Activated T-helper 1 cell treated with anti-CD3 and anti-CD28 coated beads, Interleukin-12 subunit alpha, Interleukin-12 subunit beta, Interleukin-2, Interleukin-4 antibody, amounts not matched to agents 30 ng/mL and 10 ng/mL and 1 ng/mL, durations not matched to agents 14 hours and 24 hours and 36 hours (primary cell): ENCODE results near the gene MTCH2. TPM values are rescaled to one million over a fixed set of nuclear protein-coding genes. Genes with fewer than 3 reads are reported as not detected.

Source experiments
- DNase-seq: peaks from one replicate; pipeline ENCODE4 v3.0.0; 2021; ENCODE audit warnings: low spot score
- H3K27ac Mint-ChIP-seq: one replicate; pipeline ENCODE4 v1.8.0; 2021; ENCODE audit warnings: mild to moderate bottlenecking, mixed read lengths
- H3K27me3 Mint-ChIP-seq: one replicate; pipeline ENCODE4 v1.8.0; 2022; ENCODE audit warnings: mild to moderate bottlenecking, moderate library complexity, mixed read lengths; ENCODE audit not compliant: insufficient read depth
- H3K36me3 Mint-ChIP-seq: one replicate; pipeline ENCODE4 v1.8.0; 2021; ENCODE audit warnings: low read depth, mixed read lengths
- H3K4me1 Mint-ChIP-seq: one replicate; pipeline ENCODE4 v1.8.0; 2021; ENCODE audit warnings: low read depth, mixed read lengths
- H3K4me3 Mint-ChIP-seq: one replicate; pipeline ENCODE4 v1.8.0; 2021; ENCODE audit warnings: mild to moderate bottlenecking, moderate library complexity, mixed read lengths
- H3K9me3 Mint-ChIP-seq: one replicate; pipeline ENCODE4 v1.8.0; 2021; ENCODE audit warnings: mixed read lengths
- intact Hi-C: fragments of 100-400 bp; cut with micrococcal nuclease; formaldehyde crosslinking; loops from one replicate; pipeline ENCODE4 v1.15.1; 2024
- total RNA-seq: library from RNA; stranded (reverse); gene quantifications from 2 replicates; pipeline ENCODE4 v1.2.3, GENCODE V29; 2022

MTCH2 gene
- total RNA-seq, 1 donor from 2014 or later = 116 TPM

DNA sequence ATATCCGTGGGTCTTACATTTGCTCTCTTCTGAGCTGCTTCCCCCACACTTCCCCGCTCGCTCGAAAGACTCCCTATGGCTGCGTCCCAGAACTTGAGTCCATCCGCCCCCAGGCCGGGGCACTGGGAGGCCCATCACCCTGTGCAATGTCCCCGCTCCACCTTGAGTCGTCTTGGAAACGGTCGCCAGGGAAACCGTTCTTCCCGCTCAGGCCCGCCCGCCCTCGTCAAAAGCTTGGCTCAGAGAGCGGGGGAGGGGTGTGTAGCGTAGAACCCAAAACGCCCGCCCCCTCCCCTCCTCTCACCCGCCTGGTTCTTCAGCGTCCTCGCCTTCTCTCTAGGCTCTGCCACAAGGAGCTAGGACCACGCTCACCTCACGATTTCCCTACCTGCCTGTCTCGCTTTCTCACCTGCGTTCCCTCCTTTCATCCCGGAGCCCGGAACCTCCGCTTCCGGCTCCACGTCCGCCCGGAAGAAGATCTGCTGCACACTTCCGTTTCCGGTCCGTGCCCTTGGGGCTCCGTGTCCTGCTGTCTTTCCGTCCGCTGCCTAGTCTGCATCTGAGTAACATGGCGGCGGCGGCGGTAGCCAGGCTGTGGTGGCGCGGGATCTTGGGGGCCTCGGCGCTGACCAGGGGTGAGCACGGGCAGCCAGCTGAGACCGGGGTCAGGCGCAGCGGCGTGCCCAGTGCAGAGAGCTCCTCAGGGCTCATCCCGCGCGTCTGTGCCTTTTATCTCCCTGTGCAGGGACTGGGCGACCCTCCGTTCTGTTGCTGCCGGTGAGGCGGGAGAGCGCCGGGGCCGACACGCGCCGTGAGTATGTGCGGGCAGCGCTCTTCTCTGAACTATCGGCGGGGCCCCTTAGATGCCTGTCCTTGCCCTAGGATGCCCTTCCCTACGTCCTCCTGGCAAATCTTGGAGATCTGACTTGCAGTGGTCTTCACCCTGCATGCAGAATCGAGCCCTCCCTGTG lies 63.5 kb downstream of the MTCH2 start, which contains the start of the genes KBTBD4 and NDUFS3:
Gene KBTBD4 (minus strand): TSS at position 447 of the 971 bp plus-strand sequence. CDS start 19 bp downstream, at position 428.
Gene NDUFS3 (plus strand): TSS at position 551 of the 971 bp plus-strand sequence. CDS start 18 bp downstream, at position 569.
- Mint-ChIP-seq H3K27ac (peak within 1 kb of the TSS; percentile 98), H3K36me3 (peaks cover 36% of the 10 kb centered on the region), H3K4me3 (peak within 1 kb of the TSS; percentile 96), H3K27me3 (no peaks in the 10 kb centered on the region), H3K4me1 (peaks cover 35% of the 10 kb centered on the region), H3K9me3 (no peaks in the 10 kb centered on the region)
- intact Hi-C loops = loop anchor here (1.0 to 5.0 kb wide), 11 partner anchors 14 to 879 kb away; partner anchors contain the start of genes AGBL2, ARHGAP1, CELF1 and CSTPP1
- peak; percentile 89 for DNase-seq

DNA sequence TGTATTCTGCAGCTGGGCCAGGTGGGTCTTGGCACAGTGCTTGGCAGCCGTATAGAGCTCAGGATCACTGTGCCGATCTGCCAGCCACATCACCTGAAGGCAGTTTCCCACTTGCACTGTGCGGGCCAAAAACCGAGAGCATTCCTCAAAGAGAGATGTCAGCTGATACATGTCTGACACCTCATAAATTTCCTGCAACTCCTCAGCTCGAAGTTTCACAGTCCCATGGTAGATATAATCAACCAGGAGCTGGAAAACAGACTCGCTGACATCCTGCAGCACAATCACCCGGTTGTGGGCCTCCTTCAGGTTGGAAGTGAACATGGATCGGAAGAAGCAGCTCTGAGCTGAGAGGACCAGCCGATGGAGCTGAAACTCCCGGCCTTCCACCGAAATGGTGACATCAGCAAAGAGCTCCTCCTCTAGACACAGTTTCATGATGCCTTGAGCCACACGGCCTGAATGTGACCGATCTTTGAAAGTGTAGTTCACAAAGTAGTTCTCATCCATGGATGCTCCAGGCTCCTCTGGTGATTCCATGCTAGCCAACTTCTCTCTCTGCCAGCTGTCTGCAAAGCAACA lies 64.8 kb downstream of the MTCH2 start:
- H3K36me3 Mint-ChIP-seq = peaks cover 41% of the 10 kb centered on the region
- peaks cover 35% of the 10 kb centered on the region for H3K4me1 Mint-ChIP-seq
- intact Hi-C loops = loop anchor here (1.0 to 5.0 kb wide), 7 partner anchors 12 to 640 kb away; partner anchors contain the start of genes AGBL2, CSTPP1, FNBP4 and PTPMT1
- H3K9me3 Mint-ChIP-seq = no peaks in the 10 kb centered on the region
- H3K4me3 Mint-ChIP-seq = peak overlapping the region; percentile 96
- DNase-seq = no peak
- no peaks in the 10 kb centered on the region for H3K27me3 Mint-ChIP-seq
- H3K27ac Mint-ChIP-seq = no peak overlapping the region

DNA sequence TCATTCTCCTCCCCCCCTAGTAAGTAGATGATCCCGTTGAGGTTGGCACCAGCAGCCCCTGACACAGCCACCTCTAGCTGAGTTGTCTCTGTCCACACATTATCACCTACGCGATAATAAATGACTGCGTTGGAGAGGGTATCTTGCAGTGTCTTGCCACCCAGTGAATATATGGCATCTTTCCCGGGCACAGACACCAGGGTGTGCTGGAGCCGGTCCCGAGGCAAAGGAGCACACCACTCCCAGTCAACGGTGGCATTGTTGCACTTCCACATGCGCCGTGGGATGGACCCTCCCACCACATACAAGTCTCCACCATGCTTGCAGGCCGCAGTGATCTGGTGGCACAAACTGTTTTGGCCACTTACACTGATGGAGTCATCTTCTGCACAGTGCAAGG lies 69.0 kb downstream of the MTCH2 start:
- Mint-ChIP-seq H3K27ac (no peak overlapping the region), H3K4me1 (peaks cover 14% of the 10 kb centered on the region), H3K4me3 (no peak overlapping the region), H3K36me3 (peaks cover 29% of the 10 kb centered on the region), H3K27me3 (no peaks in the 10 kb centered on the region), H3K9me3 (no peaks in the 10 kb centered on the region)
- no peak for DNase-seq
- intact Hi-C loops = no loop called here

DNA sequence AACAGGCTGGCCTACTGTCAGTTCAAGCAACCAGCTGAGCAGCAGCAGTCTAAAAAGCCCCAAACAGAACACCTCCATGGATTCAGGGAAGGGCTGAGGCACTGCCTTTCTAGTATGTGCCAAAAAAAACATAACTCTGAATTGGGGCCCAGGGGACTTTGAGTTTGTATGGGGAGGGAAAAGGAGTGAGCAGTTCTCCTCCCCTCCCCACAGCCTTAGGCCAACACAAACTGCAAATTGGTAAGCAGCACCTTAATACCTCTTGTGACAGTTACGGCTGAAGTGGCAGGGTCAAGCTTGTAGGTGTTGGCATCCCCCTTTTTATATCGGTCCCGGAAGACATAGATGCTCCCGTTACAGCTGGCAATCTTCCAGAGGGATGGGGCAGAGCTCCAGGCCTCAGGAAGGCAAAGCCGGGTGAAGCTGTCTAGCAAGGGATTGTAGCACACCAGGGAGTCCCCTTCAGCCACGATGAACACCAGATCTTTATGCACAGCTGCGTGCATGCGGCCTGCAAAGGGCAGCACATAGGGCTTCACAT lies 69.6 kb downstream of the MTCH2 start:
- H3K27ac Mint-ChIP-seq = no peak overlapping the region
- H3K36me3 Mint-ChIP-seq = peaks cover 29% of the 10 kb centered on the region
- no peak for DNase-seq
- no peaks in the 10 kb centered on the region for H3K9me3 Mint-ChIP-seq
- intact Hi-C loops = no loop called here
- peaks cover 9% of the 10 kb centered on the region for H3K4me1 Mint-ChIP-seq
- no peak overlapping the region for H3K4me3 Mint-ChIP-seq
- no peaks in the 10 kb centered on the region for H3K27me3 Mint-ChIP-seq

DNA sequence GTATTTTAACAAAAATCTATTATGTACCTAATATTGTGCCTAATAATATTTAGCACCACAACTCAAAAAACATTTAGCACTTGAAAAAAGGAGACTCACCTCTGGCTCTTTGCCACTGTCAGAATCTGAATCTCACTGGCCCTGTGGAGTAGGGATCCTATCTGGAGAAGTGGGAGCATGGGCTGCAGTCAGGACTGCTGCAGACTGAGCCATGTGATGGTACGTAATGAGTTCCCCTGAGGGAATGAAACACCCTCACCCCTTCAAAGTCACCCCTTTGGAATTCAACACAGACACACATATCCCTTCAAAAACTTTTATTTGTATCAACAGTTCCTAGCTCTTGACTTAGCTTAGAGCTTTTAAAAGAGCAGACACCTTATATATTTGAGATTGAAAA lies 70.5 kb downstream of the MTCH2 start:
- DNase-seq = no peak
- no peaks in the 10 kb centered on the region for H3K27me3 Mint-ChIP-seq
- H3K4me1 Mint-ChIP-seq = peaks cover 2% of the 10 kb centered on the region
- H3K27ac Mint-ChIP-seq = no peak overlapping the region
- no peak overlapping the region for H3K4me3 Mint-ChIP-seq
- H3K36me3 Mint-ChIP-seq = peaks cover 24% of the 10 kb centered on the region
- intact Hi-C loops = no loop called here
- H3K9me3 Mint-ChIP-seq = no peaks in the 10 kb centered on the region

DNA sequence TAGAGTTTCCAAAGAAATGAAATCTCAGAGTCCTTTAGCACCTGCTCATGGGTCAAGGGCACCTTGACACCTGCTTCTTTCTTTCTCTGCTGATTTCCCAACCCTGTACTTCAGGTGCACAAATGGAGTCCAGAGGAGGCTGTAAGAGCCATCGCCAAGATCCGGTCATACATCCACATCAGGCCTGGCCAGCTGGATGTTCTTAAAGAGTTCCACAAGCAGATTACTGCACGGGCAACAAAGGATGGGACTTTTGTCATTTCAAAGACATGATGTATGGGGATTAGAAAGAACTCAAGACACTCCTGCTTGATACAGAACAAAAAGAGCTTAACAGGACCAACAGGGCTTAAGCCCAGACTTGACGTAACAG lies 71.0 kb downstream of the MTCH2 start:
- no peak for DNase-seq
- Mint-ChIP-seq H3K27me3 (no peaks in the 10 kb centered on the region), H3K27ac (no peak overlapping the region), H3K9me3 (no peaks in the 10 kb centered on the region), H3K4me3 (no peak overlapping the region), H3K4me1 (peaks cover 6% of the 10 kb centered on the region), H3K36me3 (peaks cover 29% of the 10 kb centered on the region)
- intact Hi-C loops = no loop called here

DNA sequence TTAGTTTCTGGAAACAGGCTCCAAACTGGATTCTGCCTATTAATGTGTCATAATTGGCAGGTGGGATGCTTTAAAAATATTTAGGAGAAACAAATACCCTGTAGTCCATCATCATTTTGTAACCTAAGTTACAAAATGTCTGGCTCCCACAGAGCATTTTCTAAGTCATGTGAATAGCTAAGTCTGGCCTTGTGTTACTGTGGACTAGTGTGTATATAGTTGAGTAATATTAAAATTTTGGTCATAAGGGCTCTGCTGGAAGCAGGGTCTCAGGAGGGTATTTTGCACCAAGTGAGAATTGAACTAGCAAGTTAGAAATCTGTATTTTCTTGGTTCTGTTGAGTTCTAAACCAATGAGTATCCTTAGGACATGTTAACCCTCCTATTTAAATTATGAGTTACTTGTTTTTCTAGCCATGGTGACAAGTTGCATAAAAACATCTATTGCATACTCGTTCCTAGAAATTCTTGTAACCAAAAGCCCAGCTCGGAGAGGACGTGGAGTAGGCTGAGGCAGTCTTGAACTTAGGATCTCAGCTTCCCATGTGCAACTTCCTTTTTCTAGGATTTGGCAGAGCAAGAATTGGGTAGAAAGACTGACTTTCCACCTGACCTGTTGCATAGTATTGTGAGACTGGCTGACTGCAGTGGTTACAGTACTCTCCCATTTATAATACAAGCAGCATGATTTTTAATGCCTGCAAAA lies 71.6 kb downstream of the MTCH2 start:
- no peak for DNase-seq
- H3K27me3 Mint-ChIP-seq = no peaks in the 10 kb centered on the region
- intact Hi-C loops = no loop called here
- peaks cover 31% of the 10 kb centered on the region for H3K36me3 Mint-ChIP-seq
- H3K27ac Mint-ChIP-seq = no peak overlapping the region
- H3K4me1 Mint-ChIP-seq = peaks cover 10% of the 10 kb centered on the region
- H3K9me3 Mint-ChIP-seq = no peaks in the 10 kb centered on the region
- H3K4me3 Mint-ChIP-seq = no peak overlapping the region

DNA sequence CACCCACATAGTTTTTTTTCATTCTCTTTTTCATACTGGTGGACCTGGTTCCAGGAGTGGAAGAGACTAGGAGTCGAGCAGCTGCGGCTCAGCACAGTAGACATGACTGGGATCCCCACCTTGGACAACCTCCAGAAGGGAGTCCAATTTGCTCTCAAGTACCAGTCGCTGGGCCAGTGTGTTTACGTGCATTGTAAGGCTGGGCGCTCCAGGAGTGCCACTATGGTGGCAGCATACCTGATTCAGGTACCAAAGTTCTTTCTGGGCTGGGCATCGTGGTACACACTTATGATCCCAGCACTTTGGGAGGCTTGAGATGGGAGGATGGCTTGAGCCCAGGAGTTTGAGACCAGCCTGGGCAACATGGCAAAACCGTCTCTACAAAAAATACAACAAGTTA lies 72.7 kb downstream of the MTCH2 start:
- intact Hi-C loops = no loop called here
- Mint-ChIP-seq H3K9me3 (no peaks in the 10 kb centered on the region), H3K4me3 (no peak overlapping the region)

More for the DNA sequence above, 72.7 kb downstream of the MTCH2 start:
- H3K27ac Mint-ChIP-seq = no peak overlapping the region
- peaks cover 31% of the 10 kb centered on the region for H3K36me3 Mint-ChIP-seq
- peaks cover 14% of the 10 kb centered on the region for H3K4me1 Mint-ChIP-seq
- no peaks in the 10 kb centered on the region for H3K27me3 Mint-ChIP-seq
- DNase-seq = no peak

Other genes with a start within 250 kb of the MTCH2 start
- 15.5 and 16.2 TPM in 2 replicates for gene SLC39A13, start 234.0 kb downstream of the MTCH2 start, total RNA-seq
- 219 and 222 TPM in 2 replicates for gene PSMC3, start 216.1 kb downstream of the MTCH2 start, total RNA-seq
- gene RAPSN, start 193.4 kb downstream of the MTCH2 start, total RNA-seq = 0.51 and 0.62 TPM in 2 replicates
- 148 and 155 TPM in 2 replicates for gene CELF1, start 89.4 kb downstream of the MTCH2 start, total RNA-seq
- 57.5 and 60.6 TPM in 2 replicates for gene PTPMT1, start 77.0 kb downstream of the MTCH2 start, total RNA-seq
- 16.3 and 19.0 TPM in 2 replicates for gene KBTBD4, start 63.6 kb downstream of the MTCH2 start, total RNA-seq
- gene NDUFS3, start 63.5 kb downstream of the MTCH2 start, total RNA-seq = 148 and 152 TPM in 2 replicates
- gene FAM180B, start 55.9 kb downstream of the MTCH2 start, total RNA-seq = 0.24 TPM in 1 of 2 replicates, not detected in the other
- 0.16 TPM in 1 of 2 replicates, not detected in the other for gene C1QTNF4, start 48.1 kb downstream of the MTCH2 start, total RNA-seq
- 3.2 and 5.5 TPM in 2 replicates for gene AGBL2, start 72.8 kb upstream of the MTCH2 start, total RNA-seq
- gene FNBP4, start 124.8 kb upstream of the MTCH2 start, total RNA-seq = 147 and 149 TPM in 2 replicates
- 91.9 and 98.6 TPM in 2 replicates for gene NUP160, start 205.8 kb upstream of the MTCH2 start, total RNA-seq